GM18498 (cell line): ENCODE measurements around the gene PAQR6.

Experiments
- ATAC-seq: cut with Tn5 transposase; IDR thresholded peaks from one replicate; pipeline ENCODE4 v1.9.1; 2021; ENCODE audit warnings: mild to moderate bottlenecking, moderate library complexity; ENCODE audit not compliant: unreplicated experiment

The PAQR6 gene

DNA sequence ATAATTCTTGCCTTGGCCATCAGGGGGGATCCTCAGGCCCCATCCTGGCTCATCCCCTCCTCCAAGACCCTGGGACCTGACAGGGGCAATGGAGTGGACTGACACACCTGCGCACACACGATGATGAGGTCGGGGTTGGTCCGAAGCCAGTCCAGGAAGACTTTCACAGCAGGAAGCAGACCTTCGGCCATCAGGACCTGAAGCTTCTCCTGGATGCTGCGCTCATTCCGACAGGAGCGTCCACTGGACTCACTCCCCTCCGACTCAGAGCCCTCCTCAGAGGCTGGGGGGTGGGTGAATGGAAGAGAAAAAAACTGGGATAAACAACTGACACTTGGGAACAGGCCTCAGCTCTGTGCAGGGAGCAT is 15.4 kb upstream of the PAQR6 start:
- ATAC-seq = no peak

DNA sequence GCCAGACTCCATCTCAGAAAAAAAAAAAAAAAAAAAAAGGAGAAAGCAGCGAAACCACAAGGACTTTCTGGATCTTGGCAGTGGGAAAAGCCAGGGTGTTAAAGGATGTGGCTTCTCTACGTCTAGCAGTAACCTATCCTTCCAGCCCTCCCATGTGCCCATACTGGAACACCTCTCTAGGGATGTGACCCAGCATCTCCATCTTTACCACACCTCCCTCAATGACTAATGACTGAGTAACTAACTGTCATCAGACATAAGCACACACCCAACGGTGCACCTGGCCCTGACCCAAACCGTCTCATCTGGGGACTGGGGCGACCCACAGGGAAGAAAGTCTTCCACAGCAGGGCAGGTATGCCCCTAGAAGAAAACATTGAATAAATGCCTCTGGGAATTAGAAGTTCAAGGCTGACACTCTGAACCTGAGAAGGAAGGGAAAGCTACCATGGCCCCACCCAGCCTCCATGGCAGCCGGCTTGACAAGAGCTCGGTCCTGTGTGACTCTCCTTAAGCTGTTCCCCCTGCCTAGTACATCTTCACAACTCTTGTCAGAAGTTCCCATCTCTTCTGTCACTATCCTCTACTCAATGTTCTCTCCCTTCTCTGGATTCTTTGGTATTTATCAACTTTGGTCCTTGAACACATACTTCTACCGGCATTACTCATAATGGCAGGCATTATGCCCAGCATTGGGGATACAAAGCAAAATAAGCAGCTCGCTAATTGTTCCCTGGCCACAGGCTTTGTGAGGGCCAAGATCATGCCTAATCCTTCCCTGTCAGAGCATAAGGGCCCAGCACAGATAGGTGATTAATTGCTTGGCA is 14.8 kb upstream of the PAQR6 start:
- no peak for ATAC-seq

DNA sequence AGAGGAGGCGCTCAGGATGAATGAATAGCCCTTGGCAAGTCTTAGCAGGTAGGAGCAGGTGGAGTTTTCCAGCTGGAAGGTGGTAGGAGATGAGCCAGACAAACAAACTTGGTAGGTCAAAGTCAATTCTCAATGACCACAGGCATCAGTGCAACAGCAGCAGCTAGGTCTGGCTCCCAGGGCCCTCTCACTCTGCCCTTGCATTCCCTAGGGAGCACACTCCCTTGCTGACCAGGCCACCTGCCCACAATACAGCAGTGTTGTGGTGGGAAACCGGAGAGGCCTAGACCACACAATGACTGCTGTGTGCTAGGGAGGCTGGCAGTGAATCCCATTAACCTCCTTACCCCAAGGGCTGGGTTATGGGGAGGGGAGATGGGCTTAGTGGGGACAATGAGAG is 13.0 kb upstream of the PAQR6 start:
- no peak for ATAC-seq

DNA sequence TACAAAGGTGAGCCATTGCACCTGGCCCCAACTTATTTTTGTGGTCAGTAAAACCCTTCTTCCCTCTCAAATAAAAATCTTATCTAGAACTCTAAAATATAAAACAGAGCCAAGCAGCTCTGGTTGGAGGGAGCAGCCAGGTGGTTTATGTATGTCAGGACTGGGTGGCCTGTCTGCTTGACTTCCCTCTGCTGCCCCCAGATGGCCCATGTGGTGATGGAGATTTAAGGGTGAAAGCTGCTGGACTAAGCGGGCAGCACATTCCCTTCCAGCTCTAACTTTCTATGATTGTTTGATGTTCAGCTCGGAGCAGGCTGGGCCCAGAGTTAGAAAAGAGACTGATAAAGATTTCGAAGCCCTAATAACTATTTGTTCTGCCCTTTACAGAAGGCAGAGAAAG is 11.9 kb upstream of the PAQR6 start:
- no peak for ATAC-seq

DNA sequence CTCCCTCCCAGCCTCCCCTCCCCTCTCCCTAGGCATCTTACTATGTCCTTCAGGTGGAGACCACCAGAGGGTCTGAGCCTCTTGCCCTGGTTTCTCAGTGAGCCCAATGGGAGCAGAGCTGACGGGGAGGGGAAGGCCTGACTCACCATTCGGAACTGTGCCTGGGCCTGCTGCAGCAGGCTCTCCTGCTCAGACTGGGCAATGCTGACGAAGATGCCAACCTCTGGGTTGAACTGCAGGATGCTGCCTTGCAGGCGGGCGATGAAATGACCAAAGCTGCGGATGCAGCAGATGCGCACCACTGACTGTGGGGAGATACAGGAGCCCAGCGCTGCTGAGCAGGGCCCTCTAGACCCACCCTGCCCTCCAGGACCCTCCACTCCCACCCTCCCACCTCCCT is 11.0 kb upstream of the PAQR6 start:
- ATAC-seq = no peak

DNA sequence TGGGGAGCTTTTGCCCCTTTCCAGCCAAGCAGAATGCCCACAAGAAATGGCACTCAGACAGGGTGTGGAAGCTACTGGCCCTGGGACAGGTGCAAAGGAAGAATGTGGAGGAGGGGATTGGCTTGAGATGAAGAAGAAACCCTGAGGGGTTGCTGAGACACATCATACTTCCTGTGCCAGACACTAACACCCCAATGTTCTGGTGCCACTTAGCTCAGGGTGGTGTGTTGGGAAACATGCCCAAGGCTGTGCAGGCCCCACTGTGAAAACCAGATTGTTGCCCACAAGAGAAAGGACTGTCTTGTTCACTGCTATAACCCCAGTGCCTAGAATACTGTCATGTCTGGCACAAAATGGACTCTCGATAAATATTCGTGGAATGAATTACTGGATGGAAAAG is 9.9 kb upstream of the PAQR6 start:
- no peak for ATAC-seq

DNA sequence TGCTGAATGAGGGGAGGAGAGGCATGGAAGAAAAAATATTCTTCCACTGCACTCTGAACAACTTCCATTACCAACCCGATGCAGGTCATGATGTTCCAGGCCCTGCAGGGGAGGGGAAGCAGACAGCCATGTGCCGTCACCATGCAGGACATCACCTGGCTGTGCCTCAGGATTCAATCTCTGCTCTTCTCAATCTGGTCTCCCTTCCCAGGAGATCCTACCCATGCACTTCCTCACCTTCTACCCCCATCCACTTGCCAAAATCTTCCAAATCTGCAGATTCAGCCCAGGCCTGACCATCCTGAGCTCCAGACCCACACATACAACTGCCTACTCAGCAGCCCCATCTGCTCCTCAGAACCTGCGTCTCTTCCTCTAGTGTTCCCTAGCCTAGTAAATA is 5.8 kb upstream of the PAQR6 start:
- no peak for ATAC-seq

DNA sequence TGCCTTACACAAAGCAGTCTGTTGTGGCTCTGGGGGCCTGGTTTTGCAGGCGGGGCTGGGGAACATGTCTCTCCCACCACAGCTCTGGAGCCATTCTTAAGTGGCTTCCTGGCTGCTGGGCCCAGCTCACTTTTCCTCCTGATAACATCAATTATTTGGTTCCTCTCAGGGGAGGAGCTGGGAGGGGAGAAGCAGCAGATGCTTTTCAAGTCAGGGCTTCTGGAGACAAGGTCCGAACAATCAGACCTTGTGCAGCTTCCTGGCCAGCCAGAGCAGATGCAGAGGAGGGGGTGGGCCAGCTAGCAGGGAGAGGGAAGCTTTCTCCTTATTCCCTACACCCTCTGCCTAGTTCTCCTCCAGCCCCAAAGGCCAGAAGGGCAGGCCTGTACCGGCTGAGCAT is 3.7 kb upstream of the PAQR6 start:
- no peak for ATAC-seq

DNA sequence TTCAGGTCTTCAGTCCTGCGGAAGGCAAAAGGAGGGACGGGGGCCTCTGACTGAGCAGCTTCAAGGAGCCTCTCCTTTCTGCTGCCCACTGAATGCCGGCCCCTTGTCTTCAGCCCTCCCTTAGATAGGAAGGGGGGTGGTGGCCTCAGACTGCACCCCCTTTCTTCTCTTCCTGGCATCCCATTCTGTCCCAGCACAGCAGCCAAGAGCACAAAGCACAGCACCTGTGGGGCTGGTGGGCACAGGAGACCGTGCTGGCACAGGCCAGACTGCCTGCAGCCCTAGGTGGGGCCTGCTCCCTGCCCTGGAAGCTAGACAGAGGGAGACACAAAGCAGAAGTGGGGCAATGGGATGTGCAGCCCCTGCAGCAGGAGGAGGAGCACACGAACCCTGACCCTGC is 1.7 kb upstream of the PAQR6 start:
- ATAC-seq = no peak

DNA sequence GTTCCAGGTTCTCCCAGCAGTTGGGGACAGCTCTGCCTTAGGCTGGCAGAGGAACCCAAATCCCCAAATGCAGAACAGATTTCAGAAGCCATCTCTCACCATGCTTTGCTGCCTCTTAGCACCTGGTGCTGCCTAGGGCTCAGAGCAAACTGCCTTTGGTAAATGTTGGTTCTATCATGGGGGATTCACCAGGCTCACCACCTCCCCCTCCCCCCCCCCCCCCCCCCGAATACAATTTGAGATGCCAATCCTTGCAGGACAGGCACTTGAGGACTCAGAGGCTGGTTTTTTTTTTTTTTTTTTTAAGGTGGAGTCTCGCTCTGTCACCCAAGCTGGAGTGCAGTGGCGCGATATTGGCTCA is 447 bp upstream of the PAQR6 start:
- ATAC-seq = no peak

DNA sequence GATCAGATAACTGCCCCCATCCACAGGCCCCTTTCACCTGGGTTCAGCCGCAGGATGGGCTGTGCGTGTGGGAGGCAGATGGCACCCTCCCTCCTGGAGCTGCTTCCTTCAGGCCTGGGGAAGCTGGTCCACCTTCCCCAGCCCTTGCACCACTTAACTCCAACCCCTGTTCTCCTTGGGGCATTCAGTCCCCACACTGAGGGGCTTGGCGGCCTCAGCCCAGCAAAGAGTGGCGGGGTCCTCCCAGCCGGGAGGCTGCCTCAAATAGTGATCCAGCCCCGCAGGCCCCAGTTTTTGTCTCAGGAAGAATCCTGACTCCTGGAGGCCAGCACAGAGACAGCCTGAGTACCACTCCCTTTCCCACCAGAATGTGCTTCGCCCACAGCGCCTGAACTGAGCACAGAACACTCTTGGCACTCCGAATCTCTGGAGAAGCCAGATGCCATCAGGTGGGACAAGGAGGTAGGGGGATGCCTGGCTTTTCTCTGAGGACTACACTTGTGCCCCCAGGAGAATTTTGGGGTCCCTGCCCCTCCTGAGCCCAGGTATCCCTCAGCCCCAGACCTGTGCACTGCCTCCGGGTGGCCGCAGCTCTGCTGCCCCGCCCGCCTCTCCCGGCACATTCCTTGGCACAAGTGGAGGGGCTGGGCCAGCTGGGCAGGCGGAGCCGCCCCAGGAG is 936 bp downstream of the PAQR6 start:
- ATAC-seq = no peak

DNA sequence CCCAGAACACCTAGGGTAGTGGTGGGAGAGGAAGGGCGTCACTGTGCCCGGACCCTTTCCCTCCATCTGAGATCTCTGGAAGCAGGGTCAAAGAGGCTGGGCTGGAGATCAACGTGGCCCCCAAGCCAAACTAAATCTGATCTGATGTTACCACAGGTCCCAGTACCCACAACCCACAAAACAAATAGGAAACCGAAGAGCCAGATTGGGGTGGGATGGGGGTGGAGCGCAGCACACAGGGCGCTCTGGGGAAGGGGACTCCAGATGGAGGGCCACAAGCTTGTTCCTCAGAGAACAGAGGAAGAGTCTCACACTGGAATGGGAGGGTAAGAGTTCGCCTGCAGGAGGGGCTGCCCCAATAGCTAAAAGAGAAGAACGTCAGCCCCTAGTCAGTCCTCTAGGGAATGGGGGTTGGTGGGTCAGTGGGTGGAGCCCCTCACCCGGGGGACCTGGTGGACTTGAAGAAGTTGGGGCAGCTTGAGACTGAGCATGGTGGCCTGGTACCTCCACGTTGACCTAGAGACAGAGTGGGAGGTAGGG is 1.5 kb downstream of the PAQR6 start:
- no peak for ATAC-seq

DNA sequence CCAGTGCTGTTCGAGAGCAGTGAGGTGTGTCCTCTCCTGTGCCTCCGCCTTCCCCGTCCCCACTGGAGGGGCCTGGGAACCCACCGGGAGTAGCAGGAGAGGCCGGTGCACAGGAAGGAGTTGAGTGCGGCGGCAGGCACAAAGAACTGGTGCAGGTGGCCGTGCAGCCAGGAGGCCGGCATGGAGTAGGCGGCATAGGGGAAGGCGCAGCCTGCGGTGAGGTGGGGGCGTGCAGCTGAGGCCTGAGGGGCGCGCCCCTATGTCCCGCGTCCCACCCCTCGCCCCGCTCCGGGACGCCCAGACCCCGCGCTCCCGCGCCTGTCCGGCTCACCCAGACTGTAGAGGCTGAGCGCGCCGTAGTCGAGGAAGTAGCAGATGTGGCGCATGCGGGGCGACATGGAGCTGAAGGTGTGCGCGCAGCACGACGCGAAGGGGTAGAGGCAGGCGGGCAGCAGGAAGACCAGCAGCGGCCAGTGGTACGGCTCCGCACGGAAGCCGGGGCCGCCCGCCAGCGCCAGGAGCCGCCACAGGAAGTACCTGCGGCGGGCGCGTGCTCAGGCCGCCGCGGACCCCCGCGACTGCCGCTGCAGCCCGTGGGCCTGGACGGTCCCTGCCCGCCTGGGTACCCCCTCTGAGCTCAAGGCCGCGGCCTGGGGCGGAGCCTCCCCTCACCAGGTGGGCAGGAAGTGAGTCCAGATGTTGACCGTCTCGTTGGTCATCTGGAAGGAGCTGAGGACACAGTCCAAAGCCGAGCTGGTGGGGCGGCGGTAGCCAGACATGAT is 2.2 kb downstream of the PAQR6 start:
- ATAC-seq = no peak

DNA sequence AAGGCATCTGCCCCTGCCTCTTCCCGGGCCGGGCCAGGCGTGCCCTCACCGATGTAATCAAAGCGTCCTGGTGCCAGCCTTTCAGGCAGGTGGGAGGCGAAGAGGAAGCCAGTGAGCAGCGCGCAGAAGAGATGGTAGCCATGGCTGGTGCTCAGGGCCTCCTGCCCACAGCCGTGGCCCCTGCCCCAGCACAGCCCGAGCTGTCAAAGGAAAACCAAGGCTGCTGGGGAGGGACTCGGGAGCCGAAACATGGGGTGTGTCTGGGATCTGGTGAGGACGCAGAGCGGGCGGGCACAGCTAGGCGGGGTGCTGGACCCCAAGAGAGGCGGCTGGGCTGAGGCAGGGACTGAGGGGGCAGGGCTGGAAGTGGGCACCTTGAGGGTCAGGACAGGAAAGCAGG is 3.1 kb downstream of the PAQR6 start:
- no peak for ATAC-seq

DNA sequence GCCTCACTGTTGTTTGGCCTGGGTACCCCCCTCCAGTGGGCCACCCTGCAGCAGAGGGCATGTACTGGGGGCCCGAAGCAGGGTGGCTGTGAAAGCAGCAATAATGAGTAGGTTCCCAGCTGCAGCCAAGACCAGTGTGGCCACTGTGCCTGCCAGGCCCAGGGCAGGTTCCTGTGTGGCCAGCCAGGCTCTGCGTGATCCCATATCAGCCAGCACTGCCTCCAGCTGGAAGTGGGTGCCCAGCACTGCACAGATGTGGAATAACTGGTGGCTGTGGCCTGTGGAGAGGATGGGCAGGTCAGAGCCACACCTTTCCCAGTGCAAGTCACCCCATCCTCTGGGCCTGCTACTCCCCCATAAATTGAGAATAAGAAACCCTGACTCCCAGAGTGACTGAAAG is 3.7 kb downstream of the PAQR6 start:
- ATAC-seq = no peak

DNA sequence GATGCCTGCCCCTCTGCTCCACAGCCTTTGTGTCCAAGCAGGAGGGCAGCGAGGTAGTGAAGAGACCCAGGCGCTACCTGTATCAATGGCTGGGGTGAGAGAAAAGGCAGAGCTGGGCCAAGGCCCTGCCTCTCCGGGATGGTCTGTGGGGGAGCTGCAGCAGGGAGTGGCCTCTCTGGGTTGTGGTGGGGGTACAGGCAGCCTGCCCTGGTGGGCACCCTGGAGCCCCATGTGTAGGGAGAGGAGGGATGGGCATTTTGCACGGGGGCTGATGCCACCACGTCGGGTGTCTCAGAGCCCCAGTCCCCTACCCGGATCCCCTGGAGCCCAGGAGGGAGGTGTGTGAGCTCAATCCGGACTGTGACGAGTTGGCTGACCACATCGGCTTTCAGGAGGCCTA is 5.1 kb downstream of the PAQR6 start:
- ATAC-seq = no peak

DNA sequence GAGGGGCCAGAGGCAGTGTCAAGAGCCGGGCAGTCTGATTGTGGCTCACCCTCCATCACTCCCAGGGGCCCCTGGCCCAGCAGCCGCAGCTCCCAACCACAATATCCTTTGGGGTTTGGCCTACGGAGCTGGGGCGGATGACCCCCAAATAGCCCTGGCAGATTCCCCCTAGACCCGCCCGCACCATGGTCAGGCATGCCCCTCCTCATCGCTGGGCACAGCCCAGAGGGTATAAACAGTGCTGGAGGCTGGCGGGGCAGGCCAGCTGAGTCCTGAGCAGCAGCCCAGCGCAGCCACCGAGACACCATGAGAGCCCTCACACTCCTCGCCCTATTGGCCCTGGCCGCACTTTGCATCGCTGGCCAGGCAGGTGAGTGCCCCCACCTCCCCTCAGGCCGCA is 5.9 kb downstream of the PAQR6 start, which contains the start of gene BGLAP:
Gene BGLAP, plus strand, starts transcription at position 259 of the 400 bp plus-strand sequence. Its CDS starts 48 bp downstream, at position 307.
- no peak for ATAC-seq

DNA sequence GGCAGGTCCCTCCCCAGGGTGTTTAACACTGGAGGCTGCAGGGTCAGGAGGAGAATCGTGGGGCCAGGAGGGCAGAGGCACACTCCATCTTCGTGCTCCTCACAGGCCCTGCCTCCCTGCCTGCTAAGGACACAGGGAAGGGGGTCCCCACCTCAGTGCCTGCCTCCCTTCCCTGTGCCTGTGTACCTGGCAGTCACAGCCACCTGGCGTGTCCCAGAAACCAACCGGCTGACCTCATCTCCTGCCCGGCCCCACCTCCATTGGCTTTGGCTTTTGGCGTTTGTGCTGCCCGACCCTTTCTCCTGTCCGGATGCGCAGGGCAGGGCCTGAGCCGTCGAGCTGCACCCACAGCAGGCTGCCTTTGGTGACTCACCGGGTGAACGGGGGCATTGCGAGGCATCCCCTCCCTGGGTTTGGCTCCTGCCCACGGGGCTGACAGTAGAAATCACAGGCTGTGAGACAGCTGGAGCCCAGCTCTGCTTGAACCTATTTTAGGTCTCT is 6.5 kb downstream of the PAQR6 start:
- no peak for ATAC-seq

DNA sequence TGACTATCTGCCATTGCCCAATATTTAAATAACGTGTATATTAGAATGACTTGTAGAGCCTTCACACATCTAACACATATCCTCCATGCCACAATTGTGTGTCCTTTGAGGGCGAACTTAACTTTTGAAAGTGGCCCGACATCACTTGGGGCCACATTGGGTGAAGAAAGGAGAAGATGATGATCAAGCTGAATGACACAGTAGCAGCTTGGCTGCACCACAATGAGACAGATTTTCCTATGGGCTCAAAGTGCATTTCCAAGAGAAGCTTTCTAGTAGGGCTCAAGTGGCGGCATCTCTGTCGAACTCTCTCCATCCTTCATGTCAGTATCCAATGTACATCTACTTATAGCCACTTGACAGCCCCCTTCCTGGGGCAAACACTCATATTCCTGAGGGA is 9.6 kb downstream of the PAQR6 start:
- no peak for ATAC-seq

DNA sequence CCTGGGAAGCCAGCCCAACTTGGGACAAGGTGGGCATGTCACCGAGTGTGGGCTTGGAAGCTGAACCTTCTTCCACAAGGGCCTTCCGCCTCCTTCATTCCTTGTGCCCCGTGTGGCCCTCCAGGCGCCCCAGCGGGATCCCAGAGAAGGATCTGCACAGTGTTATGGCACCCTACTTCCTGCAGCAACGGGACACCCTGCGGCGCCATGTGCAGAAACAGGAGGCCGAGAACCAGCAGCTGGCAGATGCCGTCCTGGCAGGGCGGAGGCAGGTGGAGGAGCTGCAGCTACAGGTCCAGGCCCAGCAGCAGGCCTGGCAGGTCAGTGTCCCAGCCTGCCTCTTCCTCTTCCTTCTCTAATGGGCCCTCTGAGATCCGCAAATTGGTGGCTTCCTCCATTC is 11.7 kb downstream of the PAQR6 start:
- no peak for ATAC-seq

DNA sequence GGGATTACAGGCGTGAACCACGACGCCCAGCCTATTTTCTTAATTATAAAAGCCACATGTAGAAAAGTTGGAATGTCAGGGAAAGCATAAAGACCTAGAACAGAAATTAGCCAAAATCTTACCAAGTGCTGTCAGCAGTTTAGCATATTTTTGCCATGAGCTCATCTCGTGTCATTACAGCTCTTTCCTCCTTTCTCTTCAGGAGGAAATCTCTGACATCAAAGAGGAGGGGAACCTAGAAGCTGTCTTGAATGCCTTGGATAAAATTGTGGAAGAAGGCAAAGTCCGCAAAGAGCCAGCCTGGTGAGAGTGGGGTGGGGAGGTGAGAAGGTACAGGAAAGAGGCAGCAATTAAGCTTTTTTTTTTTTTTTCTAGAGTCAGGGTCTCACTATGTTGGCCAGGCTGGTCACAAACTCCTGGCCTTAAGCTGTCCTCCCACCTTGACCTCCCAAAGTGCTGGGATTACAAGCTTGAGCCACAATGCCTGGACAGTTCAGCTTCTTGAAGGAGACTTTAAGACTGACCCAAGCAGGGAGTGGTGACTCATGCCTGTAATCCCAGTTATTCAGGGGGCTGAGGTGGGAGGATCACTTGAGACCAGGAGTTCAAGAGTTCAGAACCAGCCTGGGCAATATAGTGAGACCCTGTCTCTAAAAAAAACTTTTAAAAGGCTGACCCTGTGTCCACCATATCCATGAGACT is 14.3 kb downstream of the PAQR6 start:
- ATAC-seq = no peak
